Kidney epithelial cell (primary cell): ENCODE measurements around the gene CASKIN2. TPM values are rescaled to one million over a fixed set of nuclear protein-coding genes. Genes with fewer than 3 reads are reported as not detected.
"Not testable (repeated sequence)": the region's sequence is repeated elsewhere in the genome, so short reads cannot be mapped to it uniquely, and the experiment has no call there.

Experiments used
- DNase-seq: peaks from one replicate; pipeline ENCODE4 v3.0.0-alpha.2; 2010; ENCODE audit warnings: low read depth
- H3K27me3 ChIP-seq: 2 replicates; pipeline ENCODE4 v1.6.0; 2011; ENCODE audit warnings: low read length; ENCODE audit not compliant: control insufficient read depth, insufficient read depth
- H3K36me3 ChIP-seq: 2 replicates; pipeline ENCODE4 v1.5.1; 2011; ENCODE audit warnings: low read length; ENCODE audit not compliant: control insufficient read depth, insufficient read depth
- H3K4me3 ChIP-seq: 2 replicates; pipeline ENCODE4 v1.5.1; 2011; ENCODE audit warnings: low read depth, mild to moderate bottlenecking, control low read depth, low read length
- total RNA-seq: library from RNA; depleted of rRNA; stranded (reverse); fragments of >200 nt; gene quantifications from 2 replicates; pipeline ENCODE4 v1.2.3, GENCODE V29; 2015
- TF ChIP-seq, protein P1 (sequence below): IDR thresholded peaks from 2 replicates; pipeline ENCODE4 v1.5.1; 2011; ENCODE audit warnings: mild to moderate bottlenecking, moderate library complexity, low read length, control low read depth, inconsistent platforms; ENCODE audit not compliant: insufficient read depth, poor library complexity, severe bottlenecking

Gene CASKIN2
- total RNA-seq, 1 donor from 2014 or later, result 14.7 TPM

DNA sequence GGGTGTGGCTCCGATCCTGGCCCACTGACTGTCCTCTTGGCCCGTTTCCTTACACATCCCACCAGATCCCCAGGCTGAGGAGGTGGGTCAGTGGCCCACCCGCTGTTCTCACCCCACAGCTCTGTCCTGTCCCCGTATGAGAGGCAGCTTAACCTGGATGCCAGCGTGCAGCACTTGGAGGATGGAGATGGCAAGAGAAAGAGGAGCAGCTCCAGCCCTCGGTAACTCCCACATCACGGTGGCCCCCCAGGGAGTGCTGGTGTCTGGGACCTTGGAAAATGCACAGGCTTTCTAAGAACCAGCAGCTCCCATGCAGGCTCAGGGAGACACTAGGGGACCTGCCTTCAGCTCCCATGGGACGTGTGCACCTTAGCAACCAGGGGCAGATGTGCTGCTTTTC is 6.0 kb upstream of the CASKIN2 start:
- no peak for DNase-seq
- H3K4me3 ChIP-seq, result no peak overlapping the region
- peaks cover under 1% of the 10 kb centered on the region for H3K27me3 ChIP-seq
- TF ChIP-seq, protein P1, sequence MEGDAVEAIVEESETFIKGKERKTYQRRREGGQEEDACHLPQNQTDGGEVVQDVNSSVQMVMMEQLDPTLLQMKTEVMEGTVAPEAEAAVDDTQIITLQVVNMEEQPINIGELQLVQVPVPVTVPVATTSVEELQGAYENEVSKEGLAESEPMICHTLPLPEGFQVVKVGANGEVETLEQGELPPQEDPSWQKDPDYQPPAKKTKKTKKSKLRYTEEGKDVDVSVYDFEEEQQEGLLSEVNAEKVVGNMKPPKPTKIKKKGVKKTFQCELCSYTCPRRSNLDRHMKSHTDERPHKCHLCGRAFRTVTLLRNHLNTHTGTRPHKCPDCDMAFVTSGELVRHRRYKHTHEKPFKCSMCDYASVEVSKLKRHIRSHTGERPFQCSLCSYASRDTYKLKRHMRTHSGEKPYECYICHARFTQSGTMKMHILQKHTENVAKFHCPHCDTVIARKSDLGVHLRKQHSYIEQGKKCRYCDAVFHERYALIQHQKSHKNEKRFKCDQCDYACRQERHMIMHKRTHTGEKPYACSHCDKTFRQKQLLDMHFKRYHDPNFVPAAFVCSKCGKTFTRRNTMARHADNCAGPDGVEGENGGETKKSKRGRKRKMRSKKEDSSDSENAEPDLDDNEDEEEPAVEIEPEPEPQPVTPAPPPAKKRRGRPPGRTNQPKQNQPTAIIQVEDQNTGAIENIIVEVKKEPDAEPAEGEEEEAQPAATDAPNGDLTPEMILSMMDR, result no peak
- H3K36me3 ChIP-seq, result peaks cover 1% of the 10 kb centered on the region

GRCh38 chr17:75520413-75520812 is 5.1 kb upstream of the CASKIN2 start:
- H3K4me3 ChIP-seq, H3K36me3 ChIP-seq, DNase-seq, H3K27me3 ChIP-seq: not testable (repeated sequence)

DNA sequence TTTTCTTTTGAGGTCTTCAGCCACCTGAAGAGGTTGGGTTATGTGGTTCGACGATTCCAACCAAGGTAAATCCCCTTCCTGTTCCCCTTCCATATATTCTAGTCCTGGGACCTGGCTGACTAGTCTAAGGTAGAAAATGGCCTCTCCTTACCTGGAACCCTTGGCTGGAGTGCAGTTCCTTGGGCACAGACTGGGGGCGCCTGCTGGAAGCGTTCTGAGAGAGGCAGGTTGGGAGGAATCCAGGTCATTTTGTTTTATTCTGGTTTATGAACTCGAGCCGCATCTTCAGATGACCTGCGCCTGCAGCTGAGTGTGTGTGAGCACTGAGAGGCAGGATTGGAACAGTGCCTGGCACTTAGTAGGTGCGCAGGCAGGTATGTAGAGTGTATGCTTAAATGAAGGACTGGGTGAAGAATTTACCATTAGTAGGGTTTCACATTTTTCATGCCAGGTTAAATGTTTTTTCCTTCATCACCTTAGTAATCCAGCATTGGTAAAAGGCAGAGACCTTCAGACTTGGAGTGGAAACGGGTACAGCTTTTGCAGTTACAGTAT is 3.7 kb upstream of the CASKIN2 start:
- no peak for DNase-seq
- no peaks in the 10 kb centered on the region for H3K27me3 ChIP-seq
- TF ChIP-seq, protein P1, result no peak

GRCh38 chr17:75518201-75518600 is 2.9 kb upstream of the CASKIN2 start:
- TF ChIP-seq, protein P1, result no peak
- Histone ChIP-seq H3K27me3 (no peaks in the 10 kb centered on the region), H3K36me3 (peaks cover 3% of the 10 kb centered on the region), H3K4me3 (no peak overlapping the region)
- DNase-seq, result no peak

More for the DNA sequence above, 3.7 kb upstream of the CASKIN2 start:
- Histone ChIP-seq H3K4me3 (no peak overlapping the region), H3K36me3 (peaks cover 1% of the 10 kb centered on the region)

- no peaks in the 10 kb centered on the region for H3K27me3 ChIP-seq
- H3K4me3 ChIP-seq, result peak overlapping the region; percentile 89
- TF ChIP-seq, protein P1, result no peak
- H3K36me3 ChIP-seq, result peaks cover 3% of the 10 kb centered on the region
- no peak for DNase-seq
These were observed 2.0 kb upstream of the CASKIN2 start for GRCh38 chr17:75517297-75517865.

- Histone ChIP-seq H3K4me3 (peak overlapping the region; percentile 89), H3K27me3 (no peaks in the 10 kb centered on the region), H3K36me3 (peaks cover 3% of the 10 kb centered on the region)
- no peak for DNase-seq
- TF ChIP-seq, protein P1, result no peak
These were observed 1.4 kb upstream of the CASKIN2 start for GRCh38 chr17:75516619-75517296.
